Right atrium auricular region (tissue), 2 donors: Measurements from ENCODE around the gene LMCD1. TPM values are rescaled to one million over a fixed set of nuclear protein-coding genes. Genes with fewer than 3 reads are reported as not detected.

ENCODE experiments used
- DNase-seq: peaks from one replicate; pipeline ENCODE4 v3.0.0-alpha.2; 2019; ENCODE audit warnings: low spot score
- H3K27ac ChIP-seq, 2 donors: fragments of 200-600 bp; sonication (generic); 1 replicate in 1 of 2; 2 replicates in 1 of 2; pipeline ENCODE4 v1.5.1; 2016 to 2019
- H3K27me3 ChIP-seq, 2 donors: fragments of 200-600 bp; sonication (generic); one replicate each; pipeline versions ENCODE4 v1.5.1 to v1.6.0; 2017 to 2019
- H3K36me3 ChIP-seq: fragments of 200-600 bp; sonication (generic); one replicate; pipeline ENCODE4 v1.5.1; 2016
- H3K4me1 ChIP-seq, 2 donors: fragments of 200-600 bp; sonication (generic); one replicate each; pipeline versions ENCODE4 v1.5.1 to v1.6.0; 2017 to 2019
- H3K4me3 ChIP-seq, 2 donors: fragments of 200-600 bp; sonication (generic); 1 replicate in 1 of 2; 2 replicates in 1 of 2; pipeline ENCODE4 v1.5.1; 2017 to 2019; ENCODE audit warnings: mild to moderate bottlenecking in 1 of 2, moderate library complexity in 1 of 2
- H3K9me3 ChIP-seq, 2 donors: fragments of 200-600 bp; sonication (generic); one replicate each; pipeline ENCODE4 v1.5.1; 2019
- CTCF ChIP-seq, 2 donors: fragments of 200-600 bp; sonication (generic); IDR thresholded peaks; one replicate each; pipeline ENCODE4 v1.5.1; 2019; ENCODE audit warnings: antibody characterized with exemption in 2 of 2
- total RNA-seq, 2 donors: library from RNA; depleted of rRNA; stranded (reverse); fragments of >200 nt; gene quantifications; one replicate each; pipeline ENCODE4 v1.1.0, GENCODE V29; 2016

Gene LMCD1
- total RNA-seq, 2 donors from 2014 or later: 73.5 to 79.0 TPM

DNA sequence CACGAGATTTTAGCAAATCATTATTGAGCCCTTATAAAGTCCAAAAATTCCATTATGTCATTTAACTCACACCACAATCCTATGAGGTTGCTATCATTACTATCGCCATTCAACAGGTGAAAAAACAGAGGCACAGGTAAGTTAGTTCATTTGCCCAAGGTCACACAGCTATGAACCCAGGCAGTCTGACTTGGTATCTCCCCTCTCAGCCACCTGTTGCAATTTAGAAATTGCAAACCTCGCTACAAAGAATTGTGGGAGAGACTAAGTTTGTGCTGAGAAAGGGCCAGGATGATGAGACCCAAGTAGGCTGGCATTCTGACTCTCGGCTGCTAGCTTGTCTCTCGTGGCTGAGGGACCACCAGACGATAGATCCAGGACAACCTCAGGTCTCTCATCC lies 57.7 kb downstream of the LMCD1 start:
- Histone ChIP-seq H3K9me3 (no peaks in the 10 kb centered on the region), H3K4me3 (no peak overlapping the region), H3K4me1 (peaks cover 0 to 81% of the 10 kb centered on the region in 2 donors), H3K27me3 (no peaks in the 10 kb centered on the region), H3K27ac (peak overlapping the region; percentile 67 to 79), H3K36me3 (peaks cover 18% of the 10 kb centered on the region)
- TF ChIP-seq CTCF (IDR thresholded peaks at IDR 0.05): no peak
- no peak for DNase-seq

DNA sequence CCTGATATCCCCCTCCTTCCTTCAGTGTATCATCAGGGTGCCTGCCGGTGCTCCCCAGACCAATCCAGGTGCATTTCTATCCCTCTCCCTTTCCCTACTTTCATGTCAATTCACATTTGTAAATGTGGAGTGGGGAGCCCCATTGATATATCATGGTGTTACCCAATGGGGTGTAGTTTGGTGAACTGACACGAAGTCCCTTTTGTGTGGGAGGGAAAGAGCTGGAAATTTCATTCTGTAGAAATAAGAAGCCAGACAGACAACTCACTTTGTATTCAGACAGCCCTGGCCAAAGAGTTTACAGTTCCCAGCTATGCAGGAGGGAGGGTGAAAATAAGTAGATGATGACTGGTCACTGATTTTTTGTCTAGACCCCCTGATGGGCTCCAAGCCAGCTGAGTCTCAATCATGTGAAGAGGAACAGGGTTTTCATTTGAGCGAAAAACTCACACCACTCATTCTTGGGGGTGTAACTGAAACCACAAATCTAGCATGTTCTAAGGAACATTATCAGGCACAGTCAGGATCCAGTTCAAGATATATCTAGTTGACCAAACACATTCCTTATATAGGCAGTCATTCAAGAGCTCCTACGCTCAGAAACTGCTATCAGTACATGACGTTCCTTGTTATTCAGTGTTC lies 58.9 kb downstream of the LMCD1 start:
- DNase-seq: peak; percentile 80
- Histone ChIP-seq H3K27me3 (no peaks in the 10 kb centered on the region), H3K36me3 (peaks cover 27% of the 10 kb centered on the region), H3K27ac (peak overlapping the region; percentile 67 to 79), H3K9me3 (no peaks in the 10 kb centered on the region), H3K4me1 (peaks cover 0 to 71% of the 10 kb centered on the region in 2 donors), H3K4me3 (no peak overlapping the region)
- TF ChIP-seq CTCF (IDR thresholded peaks at IDR 0.05): no peak

- peak; percentile 84 for DNase-seq
- peaks cover 0 to 65% of the 10 kb centered on the region in 2 donors for H3K4me1 ChIP-seq
- no peak for TF ChIP-seq CTCF (IDR thresholded peaks at IDR 0.05)
- H3K9me3 ChIP-seq: no peaks in the 10 kb centered on the region
- peaks cover 35% of the 10 kb centered on the region for H3K36me3 ChIP-seq
- peak overlapping the region; percentile 61 to 79 for H3K27ac ChIP-seq
- no peaks in the 10 kb centered on the region for H3K27me3 ChIP-seq
- no peak overlapping the region for H3K4me3 ChIP-seq
Measured at GRCh38 chr3:8561370-8561769, 59.7 kb downstream of the LMCD1 start.

GRCh38 chr3:8562081-8562595 lies 60.5 kb downstream of the LMCD1 start:
- Histone ChIP-seq H3K27ac (peak overlapping the region; percentile 61 to 79), H3K4me3 (no peak overlapping the region), H3K4me1 (peaks cover 0 to 57% of the 10 kb centered on the region in 2 donors), H3K36me3 (peaks cover 37% of the 10 kb centered on the region), H3K9me3 (no peaks in the 10 kb centered on the region), H3K27me3 (no peaks in the 10 kb centered on the region)
- no peak for TF ChIP-seq CTCF (IDR thresholded peaks at IDR 0.05)
- DNase-seq: no peak

DNA sequence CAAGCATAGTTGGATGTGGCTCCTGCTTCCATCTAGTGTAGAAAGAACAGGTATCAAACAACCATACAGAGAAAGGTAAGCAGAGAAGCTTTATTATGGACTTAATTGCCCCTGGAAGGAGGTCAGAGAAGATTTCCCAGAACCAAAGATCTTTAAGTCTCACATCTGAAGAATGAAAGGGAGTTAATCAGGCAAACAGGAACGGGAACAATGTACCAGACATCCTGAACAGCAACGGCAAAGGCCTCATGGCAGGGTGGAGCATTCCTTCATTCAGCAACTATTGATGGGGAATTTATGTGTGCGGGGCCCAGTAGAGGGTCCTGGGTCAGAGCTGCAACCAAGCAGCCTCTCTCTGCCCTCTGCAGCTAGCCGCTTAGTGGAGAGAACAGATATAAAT lies 61.5 kb downstream of the LMCD1 start:
- peak overlapping the region; percentile 61 to 79 for H3K27ac ChIP-seq
- no peaks in the 10 kb centered on the region for H3K9me3 ChIP-seq
- DNase-seq: no peak
- TF ChIP-seq CTCF (IDR thresholded peaks at IDR 0.05): no peak
- H3K4me3 ChIP-seq: no peak overlapping the region
- peaks cover 40% of the 10 kb centered on the region for H3K36me3 ChIP-seq
- H3K27me3 ChIP-seq: no peaks in the 10 kb centered on the region
- H3K4me1 ChIP-seq: peaks cover 0 to 48% of the 10 kb centered on the region in 2 donors

- peaks cover 45% of the 10 kb centered on the region for H3K36me3 ChIP-seq
- no peaks in the 10 kb centered on the region for H3K9me3 ChIP-seq
- TF ChIP-seq CTCF (IDR thresholded peaks at IDR 0.05): no peak
- no peak overlapping the region for H3K27ac ChIP-seq
- H3K4me1 ChIP-seq: peaks cover 0 to 44% of the 10 kb centered on the region in 2 donors
- H3K4me3 ChIP-seq: no peak overlapping the region
- no peaks in the 10 kb centered on the region for H3K27me3 ChIP-seq
- DNase-seq: peak; percentile 36
Measured at GRCh38 chr3:8563597-8563996, 62.0 kb downstream of the LMCD1 start.
